GM19351 (cell line): Measurements from ENCODE around the gene FAR1.

Experiments used
- ATAC-seq: cut with Tn5 transposase; IDR thresholded peaks from one replicate; pipeline ENCODE4 v1.9.1; 2021; ENCODE audit warnings: mild to moderate bottlenecking, moderate library complexity; ENCODE audit not compliant: unreplicated experiment

FAR1 gene

DNA sequence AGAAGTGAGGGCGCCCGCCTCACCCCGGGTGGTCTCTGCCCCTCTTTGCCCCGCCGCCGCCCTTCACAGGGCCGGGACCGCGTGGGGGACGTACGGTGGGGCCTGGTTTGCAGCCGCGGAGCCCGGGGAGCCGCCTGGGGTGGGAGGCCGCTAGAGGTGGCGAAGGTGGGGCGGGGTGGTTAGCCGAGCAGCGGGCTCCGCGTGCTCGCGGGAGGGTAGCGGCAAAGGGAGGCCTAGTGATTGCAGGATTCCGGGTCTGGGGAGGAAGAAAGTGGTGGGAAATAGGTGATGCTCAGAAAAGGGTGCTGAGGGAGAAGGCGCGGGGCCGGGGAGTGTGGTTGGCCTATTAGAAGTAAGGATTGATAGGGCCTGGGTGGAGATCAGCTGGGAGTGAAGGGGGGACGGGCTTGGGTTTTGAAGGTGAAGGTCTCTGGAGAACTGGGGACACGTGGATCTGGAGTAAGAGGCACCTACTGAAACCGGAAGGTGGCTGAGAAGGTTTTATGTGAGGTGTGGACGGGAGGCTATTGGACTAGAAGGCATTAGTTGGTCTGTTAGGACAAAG lies 571 bp downstream of the FAR1 start:
- ATAC-seq: peak; percentile 17

DNA sequence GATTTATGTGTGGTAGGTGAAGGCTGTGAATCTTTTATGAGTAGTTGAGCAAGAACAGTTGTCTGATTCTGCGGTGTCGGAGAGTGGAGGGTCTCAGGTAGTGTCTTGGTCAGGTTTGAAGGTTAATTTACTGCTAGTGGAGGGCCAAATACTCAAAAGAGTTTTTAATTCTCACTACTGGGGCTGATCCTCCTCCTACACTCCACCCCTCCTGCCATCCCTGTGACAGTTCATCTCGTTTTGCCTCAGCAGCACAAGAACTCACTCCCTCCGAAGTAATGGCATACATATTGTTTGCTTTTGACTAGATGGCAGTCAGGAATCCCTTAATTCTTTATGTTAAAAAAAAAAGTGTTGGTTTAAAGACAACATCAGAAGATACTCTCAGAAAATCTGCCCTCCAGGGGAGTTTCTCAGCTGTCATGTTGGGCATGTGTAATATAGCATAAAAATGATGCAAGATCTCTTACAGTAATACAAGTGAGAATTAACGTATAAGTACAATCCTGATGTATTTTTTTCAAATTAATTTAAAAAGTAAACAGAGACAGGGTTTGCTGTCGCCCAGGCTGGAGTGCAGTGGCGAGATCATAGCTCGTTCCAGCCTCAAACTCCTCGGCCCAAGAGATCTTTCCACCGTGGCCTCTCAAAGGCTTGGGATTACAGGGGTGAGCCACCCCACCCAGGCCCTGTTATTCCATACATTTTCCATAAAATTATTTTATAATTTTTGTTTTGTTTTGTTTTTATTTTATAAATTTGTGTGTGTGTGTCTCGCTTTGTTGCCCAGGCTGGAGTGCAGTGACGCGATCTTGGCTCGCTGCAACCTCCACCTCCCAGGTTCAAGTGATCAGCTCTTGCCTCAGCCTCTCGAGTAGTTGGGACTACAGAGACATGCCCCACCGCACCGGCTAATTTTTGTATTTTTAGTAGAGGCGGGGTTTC lies 1.3 kb downstream of the FAR1 start:
- no peak for ATAC-seq

DNA sequence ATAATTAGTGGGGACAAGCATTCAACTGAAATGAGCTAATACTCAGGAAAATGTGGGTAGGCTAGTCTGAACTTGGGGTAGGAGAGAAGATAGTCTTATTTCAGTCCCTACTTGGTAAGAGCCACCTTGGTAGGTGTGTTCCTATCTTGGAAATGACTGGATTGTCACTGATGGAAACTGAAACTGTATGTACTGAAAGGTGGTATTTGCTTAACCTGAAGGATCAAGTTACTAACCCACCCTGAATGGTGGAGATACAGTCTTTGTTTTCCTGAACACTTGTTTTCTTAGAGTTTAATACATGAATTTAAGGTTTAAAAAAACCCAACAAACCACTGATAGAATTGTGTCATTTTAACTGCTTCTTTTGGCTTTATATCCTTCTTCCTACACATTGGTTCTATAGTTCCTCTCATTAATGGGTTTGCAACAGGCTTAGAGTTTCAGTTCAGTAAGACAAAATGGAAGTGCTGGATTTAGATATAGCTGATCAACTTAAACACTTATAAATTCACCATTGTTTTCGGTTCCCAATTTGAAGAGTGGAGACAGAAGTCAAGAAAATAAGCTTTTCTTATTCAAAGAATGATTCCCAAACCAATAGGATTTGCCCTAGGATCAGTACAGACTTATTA lies 4.2 kb downstream of the FAR1 start:
- ATAC-seq: no peak

DNA sequence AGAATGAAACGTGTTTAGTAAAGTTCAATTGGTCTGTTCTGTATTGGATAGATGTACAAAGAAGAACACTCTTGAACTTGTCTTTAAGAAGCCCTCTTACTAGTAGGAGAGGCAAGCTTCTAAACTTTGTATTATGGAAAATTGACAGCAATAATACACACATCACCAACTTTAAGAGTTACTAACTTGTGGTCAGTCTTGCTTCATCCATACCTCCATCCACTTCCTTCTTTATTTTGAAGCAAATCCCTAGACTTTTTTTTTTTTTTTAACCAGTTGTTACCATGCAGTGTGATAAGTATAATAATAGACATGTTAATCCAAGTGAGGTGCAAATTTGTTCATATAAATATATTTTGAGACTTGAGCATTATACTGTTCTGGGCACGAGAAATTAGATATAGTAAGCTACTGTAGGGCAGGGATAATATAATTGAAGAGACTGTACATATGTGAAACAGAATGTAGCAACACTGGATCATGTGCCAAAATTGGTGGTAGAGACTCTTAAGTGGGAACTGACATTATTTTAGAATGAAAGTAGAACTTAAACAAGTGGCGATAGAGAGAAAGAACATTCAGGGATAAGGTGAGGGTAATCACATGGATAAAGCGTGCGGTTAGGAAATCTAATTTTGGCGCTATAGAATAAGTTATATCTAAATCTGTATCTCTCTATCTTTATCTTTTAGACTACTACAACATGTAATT lies 6.5 kb downstream of the FAR1 start:
- ATAC-seq: no peak

DNA sequence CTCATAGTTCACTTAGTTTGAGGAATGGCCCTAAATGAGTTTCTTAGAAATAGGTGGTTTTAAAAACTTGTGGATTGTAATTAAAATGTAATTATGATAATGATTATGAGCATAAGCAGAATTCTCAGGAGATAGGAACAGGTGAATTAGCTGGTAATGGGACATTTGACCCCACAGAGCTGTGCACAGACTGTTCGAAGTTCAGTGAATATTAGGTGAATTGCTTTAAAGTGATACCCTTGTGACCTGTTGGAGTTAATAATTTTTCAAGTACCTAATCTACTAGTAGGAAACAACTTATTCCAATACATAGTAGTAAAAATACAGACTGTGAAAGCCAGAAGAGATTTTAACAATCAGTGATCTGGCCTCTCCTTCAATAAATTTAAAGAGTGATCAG lies 8.1 kb downstream of the FAR1 start:
- no peak for ATAC-seq

DNA sequence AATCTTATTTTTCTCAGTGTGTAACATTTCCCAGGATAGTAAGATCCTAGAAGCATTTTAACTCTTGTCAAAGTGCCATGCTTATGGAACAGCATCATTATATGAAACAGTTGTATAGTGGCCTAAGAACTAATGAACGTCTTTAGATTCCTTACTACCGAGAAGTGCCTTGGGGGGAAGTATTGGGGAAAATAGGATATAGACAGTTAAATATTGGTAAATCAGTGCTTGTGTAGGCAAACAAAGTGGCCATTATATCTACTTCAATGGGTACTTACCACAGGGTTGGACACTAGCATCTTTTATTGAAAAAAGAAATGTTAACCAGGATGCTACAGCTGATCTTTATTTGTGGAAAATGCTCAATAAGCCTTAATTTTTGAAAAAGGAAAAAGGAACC lies 11.3 kb downstream of the FAR1 start:
- ATAC-seq: no peak

DNA sequence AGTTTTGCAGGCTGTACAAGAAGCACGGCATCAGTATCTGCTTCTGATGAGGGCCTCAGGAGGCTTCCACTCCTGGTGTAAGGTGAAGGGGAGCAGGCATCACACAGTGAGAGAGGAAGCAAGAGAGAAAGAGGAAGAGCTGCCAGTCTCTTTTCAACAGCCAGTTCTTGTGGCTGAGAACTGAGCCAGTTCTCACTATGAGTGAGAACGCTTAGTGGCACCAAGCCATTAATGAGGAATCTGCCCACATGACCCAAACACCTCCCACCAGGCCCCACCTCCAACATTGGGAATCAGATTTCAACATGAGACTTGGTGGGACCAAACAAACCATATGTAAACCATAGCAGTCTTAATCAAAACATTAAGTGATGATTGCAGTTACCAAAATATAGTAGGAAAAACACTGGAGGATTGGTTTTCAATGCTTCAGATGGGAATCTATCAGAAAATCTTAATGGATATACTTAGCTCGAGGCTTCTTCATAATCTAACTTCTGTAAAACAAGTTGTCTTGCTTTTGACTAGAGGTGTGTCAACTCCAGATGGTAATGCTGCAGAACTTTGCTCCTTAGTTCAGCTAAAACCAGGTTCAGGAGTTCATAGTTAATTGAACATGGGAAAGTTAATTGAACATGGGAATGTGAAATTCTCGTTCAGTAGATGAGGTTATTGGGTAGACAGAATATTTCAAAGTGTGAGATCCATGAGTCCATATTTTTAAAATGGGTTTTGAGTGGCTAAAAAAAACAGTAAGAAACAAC lies 12.2 kb downstream of the FAR1 start:
- ATAC-seq: peak; percentile 93

DNA sequence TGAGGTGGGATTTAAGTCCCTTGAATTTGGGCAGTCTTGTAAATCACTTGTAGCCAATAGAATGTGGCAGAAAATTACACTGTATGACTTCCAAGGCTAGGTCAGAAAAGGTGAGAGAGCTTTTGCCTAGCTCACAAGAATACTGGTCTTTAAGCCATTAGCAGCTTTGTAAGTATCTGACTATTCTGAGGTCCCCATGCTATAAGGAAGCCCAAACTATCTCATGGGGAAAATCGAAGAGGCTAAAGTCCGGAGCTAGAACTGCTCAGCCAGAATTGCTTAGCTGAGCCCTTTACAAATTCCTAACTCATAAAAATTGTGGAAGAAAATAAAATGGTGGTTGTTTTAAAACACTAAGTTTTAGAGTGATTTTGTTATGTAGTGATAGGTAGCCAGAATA lies 13.0 kb downstream of the FAR1 start:
- no peak for ATAC-seq

DNA sequence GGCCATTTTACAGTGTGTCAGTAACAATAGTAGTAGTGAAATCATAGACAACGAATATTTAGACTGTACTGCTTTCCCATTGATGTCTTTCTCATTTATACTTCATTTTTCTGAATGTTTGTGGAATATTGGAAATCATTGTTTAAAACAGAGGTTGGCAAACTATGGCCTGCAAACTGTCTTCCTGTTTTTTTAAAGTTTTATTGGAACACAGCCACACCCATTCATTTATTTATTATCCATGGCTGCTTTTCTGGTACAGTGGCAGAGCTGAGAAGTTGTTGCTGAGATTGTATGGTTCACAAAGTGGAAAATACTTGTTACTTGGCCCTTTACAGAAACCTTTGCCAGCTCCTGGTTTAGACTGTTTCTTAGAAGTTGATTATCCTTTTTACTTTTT lies 13.7 kb downstream of the FAR1 start:
- ATAC-seq: no peak

DNA sequence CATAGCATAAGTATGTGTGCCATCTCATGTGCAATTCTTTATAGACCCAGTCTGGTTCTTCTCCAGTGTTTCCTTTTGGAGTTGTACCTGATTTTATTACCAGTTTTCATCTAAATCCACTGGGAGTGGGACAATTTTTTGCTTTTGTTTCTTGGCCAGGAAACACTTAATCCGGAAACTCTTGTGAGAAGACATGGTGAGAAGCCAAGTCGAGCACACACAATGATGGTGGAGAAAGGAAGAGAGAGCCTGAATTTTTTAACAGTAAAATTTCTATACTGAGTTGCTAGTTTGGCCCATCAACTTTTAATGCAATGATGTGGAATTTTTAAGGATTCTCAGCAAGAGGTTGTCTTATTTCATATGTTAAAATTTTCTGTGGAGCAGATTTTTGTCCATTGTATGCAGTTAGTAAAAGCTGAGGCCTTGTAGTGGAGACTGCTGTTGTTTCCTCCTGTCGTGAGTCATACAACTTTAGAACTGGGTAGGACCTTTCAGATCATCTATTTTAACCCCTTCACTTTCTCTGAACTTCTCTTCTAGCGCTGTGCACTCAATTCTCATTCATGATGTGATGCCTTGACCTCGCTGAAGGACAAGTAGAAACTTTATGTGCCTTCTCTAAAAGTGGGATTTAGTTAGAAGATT lies 17.1 kb downstream of the FAR1 start:
- ATAC-seq: no peak

DNA sequence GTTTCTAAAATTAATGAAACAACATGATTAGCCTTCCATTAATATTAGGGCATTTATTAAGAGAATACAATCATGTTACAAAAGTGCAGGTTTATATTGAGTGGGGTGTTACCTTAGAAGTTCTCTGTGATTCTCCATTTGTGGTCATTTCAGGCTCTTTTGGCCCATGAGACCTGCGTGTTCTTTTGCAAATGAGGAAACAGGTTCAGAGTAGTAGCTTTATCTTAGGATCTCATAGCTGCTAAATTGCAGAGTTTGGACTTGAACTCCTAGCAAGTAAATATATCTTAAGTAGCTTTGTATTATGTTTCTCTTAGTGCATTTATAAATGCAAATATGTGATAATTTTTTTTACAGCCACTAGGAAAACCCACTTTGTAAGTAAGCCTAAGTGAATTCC lies 18.3 kb downstream of the FAR1 start:
- ATAC-seq: no peak

DNA sequence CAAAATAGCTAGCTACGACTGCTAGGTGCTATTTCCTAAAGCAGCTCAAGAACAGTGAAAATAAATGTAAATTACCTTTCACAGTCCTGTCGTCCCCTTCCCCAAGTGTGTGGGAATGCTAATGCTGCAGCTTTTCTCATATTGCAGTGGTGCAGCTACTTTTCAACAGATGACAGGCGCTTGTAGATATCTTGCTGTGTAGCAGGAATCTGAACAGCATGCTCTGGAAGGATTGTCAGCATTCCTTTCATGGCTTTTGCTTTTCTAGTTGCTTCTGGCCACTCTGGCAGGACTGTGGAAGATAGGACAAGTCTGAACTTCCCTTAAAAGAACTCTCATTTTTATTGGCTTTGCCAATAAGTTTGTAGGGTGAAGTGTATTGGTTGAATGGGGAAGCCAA lies 18.8 kb downstream of the FAR1 start:
- no peak for ATAC-seq

DNA sequence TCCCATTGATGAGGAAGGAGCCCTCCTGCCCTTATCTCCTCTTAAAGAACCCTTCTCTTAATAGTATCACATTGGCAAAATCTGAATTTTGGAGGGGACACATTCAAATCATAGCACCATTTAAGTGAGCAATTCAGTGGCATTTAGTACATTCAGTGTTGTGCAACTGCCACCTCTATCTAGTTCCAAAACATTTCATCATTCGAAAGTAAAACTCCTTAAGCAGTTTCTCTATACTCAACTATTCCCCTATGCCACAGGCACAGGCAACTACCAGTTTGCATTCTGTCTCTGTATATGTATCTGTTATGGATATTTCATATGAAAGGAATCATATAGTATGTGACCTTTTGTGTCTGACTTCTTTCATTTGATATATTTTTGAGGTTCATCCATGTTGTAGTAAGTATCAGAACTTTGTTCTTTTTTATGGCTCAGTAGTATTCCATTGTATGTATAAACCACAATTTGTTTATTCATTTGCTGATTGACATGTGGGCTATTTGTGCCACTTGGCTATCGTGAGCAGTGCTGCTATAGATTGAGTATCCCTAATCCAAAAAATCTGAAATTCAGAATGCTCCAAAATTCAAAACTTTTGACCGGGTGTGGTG lies 22.9 kb downstream of the FAR1 start:
- ATAC-seq: no peak

DNA sequence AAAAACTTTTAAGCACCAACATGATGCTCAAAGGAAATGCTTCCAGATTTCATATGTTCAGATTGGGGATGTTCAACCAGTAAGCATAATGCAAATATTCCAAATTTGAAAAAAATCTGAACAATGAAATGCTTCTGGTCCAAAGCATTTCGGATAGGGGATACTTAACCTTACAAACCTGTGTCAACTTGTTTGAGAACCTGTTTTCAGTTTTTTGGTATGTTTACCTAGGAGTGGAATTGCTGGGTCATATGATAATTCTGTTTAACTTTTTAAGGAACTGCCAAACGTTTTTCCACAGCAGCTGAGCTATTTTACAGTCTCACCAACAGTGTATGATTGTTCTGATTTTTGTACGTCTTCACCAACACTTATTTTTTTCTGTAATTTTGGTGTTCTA lies 23.7 kb downstream of the FAR1 start:
- no peak for ATAC-seq

DNA sequence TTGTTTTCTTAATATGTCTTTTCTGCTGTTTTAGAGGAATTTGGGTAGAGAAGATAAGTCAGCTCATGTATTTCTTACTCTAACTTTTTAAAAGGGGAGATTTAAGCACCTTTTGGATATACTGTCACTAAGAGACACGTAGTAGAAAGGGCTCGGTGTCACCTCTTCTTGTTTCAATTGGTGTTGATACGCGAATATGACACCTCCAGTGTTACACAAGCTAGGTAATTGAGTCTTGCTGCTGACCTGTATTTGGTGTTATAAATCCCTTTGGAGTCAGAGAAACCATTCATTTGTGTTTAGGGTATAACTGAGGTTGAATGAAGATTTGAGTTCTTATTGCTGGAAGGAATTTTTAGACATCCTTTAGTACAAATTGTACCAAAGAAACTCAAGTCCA lies 25.6 kb downstream of the FAR1 start:
- no peak for ATAC-seq

DNA sequence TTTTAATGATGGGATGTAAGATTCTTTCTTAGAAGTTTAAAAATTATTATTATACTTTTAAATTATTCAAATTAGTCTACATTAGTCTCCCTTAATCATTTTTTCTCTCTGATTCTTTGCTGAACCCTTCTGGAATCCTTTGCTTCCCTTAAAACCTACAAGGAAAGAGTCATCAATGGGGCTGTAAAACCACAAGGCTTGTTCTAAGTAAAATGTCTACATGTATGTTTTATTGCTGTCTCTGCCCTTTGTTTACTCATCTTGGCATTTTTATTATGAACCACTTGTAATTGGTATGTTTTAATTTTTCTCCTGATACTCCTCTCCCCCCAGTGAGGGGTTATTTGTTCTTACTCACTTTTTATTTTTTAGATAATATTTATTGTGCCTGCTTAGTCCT lies 27.4 kb downstream of the FAR1 start:
- ATAC-seq: no peak

DNA sequence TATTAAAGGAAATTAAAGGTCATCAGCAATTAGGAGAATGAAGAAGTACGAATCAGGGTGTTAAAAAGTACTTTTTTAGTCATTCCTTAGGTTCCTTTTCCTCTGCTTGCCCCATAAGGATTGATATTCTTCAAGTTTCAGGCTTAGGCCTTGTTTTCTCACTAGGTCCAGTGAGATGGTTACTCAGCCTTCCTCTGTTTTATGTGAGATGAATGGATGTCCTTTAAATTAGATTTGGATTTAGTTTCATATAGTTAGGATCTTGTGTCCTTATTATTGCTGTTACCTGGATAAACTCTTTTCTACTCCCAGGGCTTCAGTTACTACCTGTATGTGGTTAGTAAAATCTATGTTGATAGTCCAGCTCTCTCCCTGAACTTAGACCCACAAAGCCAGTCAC lies 29.2 kb downstream of the FAR1 start:
- ATAC-seq: no peak

DNA sequence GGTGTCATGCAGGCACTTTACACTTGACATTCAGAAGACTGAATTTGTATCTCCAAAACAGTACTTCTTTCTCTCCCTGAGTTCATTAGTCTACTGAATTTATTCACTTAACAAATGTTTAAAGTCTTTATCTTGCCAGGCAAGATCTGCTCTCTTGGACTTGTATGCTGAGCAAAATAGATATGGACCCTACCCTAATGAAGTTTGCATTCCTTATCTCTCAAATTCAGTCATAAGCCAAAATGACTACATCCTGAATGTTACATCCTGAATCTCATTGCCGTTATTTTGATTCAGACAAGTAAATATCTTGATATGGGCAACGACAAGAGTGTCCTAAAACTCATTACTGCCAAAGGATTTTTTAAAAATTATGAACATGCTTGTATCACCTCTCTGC lies 29.7 kb downstream of the FAR1 start:
- ATAC-seq: no peak

DNA sequence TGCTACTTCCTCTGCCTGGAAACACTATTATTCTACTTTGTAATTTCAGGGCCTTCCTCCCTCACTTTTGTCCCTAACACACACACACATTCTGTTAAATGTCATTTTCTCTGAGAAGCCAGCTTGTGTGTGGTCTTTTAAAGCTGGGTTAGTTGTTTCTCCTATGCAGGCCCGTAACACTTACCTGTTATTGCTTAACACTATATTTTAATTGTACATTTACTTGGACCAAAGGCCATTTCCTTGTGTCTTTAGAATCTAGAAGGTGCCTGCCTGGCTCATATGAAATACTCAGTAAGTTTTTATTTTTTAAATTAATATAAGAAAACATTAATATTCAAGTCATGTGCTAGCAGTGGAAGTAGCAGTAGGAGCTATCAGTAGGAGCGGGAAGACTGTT lies 30.6 kb downstream of the FAR1 start:
- ATAC-seq: no peak

DNA sequence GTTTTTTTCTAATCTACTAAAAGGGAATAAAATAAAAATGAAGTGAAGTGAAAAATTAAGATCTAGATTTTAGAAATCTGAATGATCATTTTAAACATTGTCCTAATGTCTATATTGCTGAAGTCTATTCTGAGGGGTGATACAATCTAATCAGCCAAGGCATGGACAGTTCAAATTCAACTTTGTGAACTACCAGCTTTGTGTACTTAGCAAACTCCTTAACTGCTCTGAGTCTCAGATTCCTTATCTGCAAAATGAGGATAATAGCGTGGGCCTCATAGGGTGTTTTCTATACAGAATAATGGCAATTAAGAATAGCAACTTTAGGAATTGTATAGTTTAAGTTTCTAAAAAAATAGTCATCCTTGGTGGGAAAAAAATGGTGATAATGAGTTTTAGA lies 31.4 kb downstream of the FAR1 start:
- no peak for ATAC-seq
